HG02973 (cell line): ENCODE results near the gene RBM20.
"Not testable (repeated sequence)": the region's sequence is repeated elsewhere in the genome, so short reads cannot be mapped to it uniquely, and the experiment has no call there.

Experiments
- ATAC-seq: cut with Tn5 transposase; IDR thresholded peaks from one replicate; pipeline ENCODE4 v1.9.1; 2021; ENCODE audit warnings: moderate library complexity; ENCODE audit not compliant: unreplicated experiment

Gene RBM20

GRCh38 chr10:110700947-110701616 is 56.9 kb downstream of the RBM20 start:
- ATAC-seq: no peak

- no peak for ATAC-seq
These were observed 57.5 kb downstream of the RBM20 start for GRCh38 chr10:110701617-110701971.

GRCh38 chr10:110704070-110704469 is 59.9 kb downstream of the RBM20 start:
- no peak for ATAC-seq

GRCh38 chr10:110704906-110705476 is 60.9 kb downstream of the RBM20 start:
- no peak for ATAC-seq

- ATAC-seq: not testable (repeated sequence)
These were observed 61.5 kb downstream of the RBM20 start for GRCh38 chr10:110705596-110705995.

GRCh38 chr10:110706690-110707098 is 62.6 kb downstream of the RBM20 start:
- ATAC-seq: no peak

- ATAC-seq: no peak
These were observed 64.8 kb downstream of the RBM20 start for GRCh38 chr10:110708776-110709443.

- ATAC-seq: no peak
These were observed 65.3 kb downstream of the RBM20 start for GRCh38 chr10:110709444-110709828.

GRCh38 chr10:110709964-110710587 is 65.9 kb downstream of the RBM20 start:
- no peak for ATAC-seq

GRCh38 chr10:110710621-110711020 is 66.5 kb downstream of the RBM20 start:
- no peak for ATAC-seq

GRCh38 chr10:110711382-110711781 is 67.2 kb downstream of the RBM20 start:
- no peak for ATAC-seq

- no peak for ATAC-seq
These were observed 70.2 kb downstream of the RBM20 start for GRCh38 chr10:110714356-110714755.

- ATAC-seq: no peak
These were observed 73.8 kb downstream of the RBM20 start for GRCh38 chr10:110717781-110718589.

GRCh38 chr10:110721406-110722038 is 77.4 kb downstream of the RBM20 start:
- ATAC-seq: no peak

GRCh38 chr10:110723224-110723891 is 79.2 kb downstream of the RBM20 start:
- ATAC-seq: no peak

- ATAC-seq: peak; percentile 64
These were observed 80.2 kb downstream of the RBM20 start for GRCh38 chr10:110724116-110724921.

GRCh38 chr10:110724937-110725336 is 80.8 kb downstream of the RBM20 start:
- no peak for ATAC-seq

- ATAC-seq: no peak
These were observed 81.9 kb downstream of the RBM20 start for GRCh38 chr10:110725801-110726630.
